ENCODE data around the gene PABPC1L. TPM values are rescaled to one million over a fixed set of nuclear protein-coding genes. Genes with fewer than 3 reads are reported as not detected.

Gene PABPC1L
- total RNA-seq, 6 experiments from 2014 or later: 8.7 to 40.2 (median 27.7) TPM

- Histone ChIP-seq H3K36me3 (peaks cover 0 to 26% (median 3%) of the 10 kb centered on the region in 4 donors), H3K4me1 (peaks cover 0 to 3% (median 0%) of the 10 kb centered on the region in 4 donors), H3K27me3 (no peaks in the 10 kb centered on the region), H3K9me3 (no peaks in the 10 kb centered on the region), H3K4me3 (no peak overlapping the region), H3K27ac (no peak overlapping the region)
- DNase-seq: no peak
- ATAC-seq: no peak
- no peak for TF ChIP-seq POLR2A (IDR thresholded peaks at IDR 0.05)
- TF ChIP-seq CTCF (IDR thresholded peaks at IDR 0.05): no peak
- 97% methylated on average over 6 of the region's 7 CpGs for WGBS (ENCODE audit: insufficient coverage, low coverage, low lambda C conversion rate, missing lambda C conversion rate)
- intact Hi-C loops (cut with DNase I): no loop called here
Observed at GRCh38 chr20:44983093-44983674, 73.3 kb downstream of the PABPC1L start.

GRCh38 chr20:44988631-44989171 is 78.8 kb downstream of the PABPC1L start:
- no peak overlapping the region for H3K27ac ChIP-seq

More at GRCh38 chr20:44988631-44989171, 78.8 kb downstream of the PABPC1L start:
- H3K4me3 ChIP-seq: no peak overlapping the region
- DNase-seq (no peak), ATAC-seq (no peak)
- 73% methylated on average over 1 of the region's 1 CpG for WGBS (ENCODE audit: insufficient coverage, low coverage, low lambda C conversion rate, missing lambda C conversion rate)
- intact Hi-C loops (cut with DNase I): no loop called here
- peaks cover 0 to 9% (median 0%) of the 10 kb centered on the region in 4 donors for H3K4me1 ChIP-seq
- no peak for TF ChIP-seq CTCF (IDR thresholded peaks at IDR 0.05)
- TF ChIP-seq POLR2A (IDR thresholded peaks at IDR 0.05): no peak
- H3K9me3 ChIP-seq: no peaks in the 10 kb centered on the region
- H3K27me3 ChIP-seq: no peaks in the 10 kb centered on the region
- peaks cover 0 to 7% (median 0%) of the 10 kb centered on the region in 4 donors for H3K36me3 ChIP-seq

Other genes with a start within 250 kb of the PABPC1L start
- 1 to 10 TPM in 5 of 6 experiments, under 1 TPM in 1; 0.92 to 6.1 (median 1.5) TPM for gene CCN5, start 194.7 kb upstream of the PABPC1L start, total RNA-seq
- gene KCNK15, start 164.2 kb upstream of the PABPC1L start, total RNA-seq: under 1 TPM in 4 of 6 experiments, not detected in 2; 0.07 to 0.43 (median 0.19) TPM
- not detected for gene RIMS4, start 99.5 kb upstream of the PABPC1L start, total RNA-seq
- 10 to 100 TPM; 48.7 to 71.1 (median 54.5) TPM for gene YWHAB, start 24.4 kb upstream of the PABPC1L start, total RNA-seq
- gene TOMM34, start 50.3 kb downstream of the PABPC1L start, total RNA-seq: 10 to 100 TPM in 3 of 6 experiments, 1 to 10 TPM in 3; 6.7 to 17.7 (median 10.0) TPM
- 10 to 100 TPM in 5 of 6 experiments, 1 to 10 TPM in 1; 9.7 to 17.5 (median 13.4) TPM for gene STK4, start 56.5 kb downstream of the PABPC1L start, total RNA-seq
- under 1 TPM in 1 of 6 experiments, not detected in 5; 0.12 TPM for gene KCNS1, start 191.1 kb downstream of the PABPC1L start, total RNA-seq
- gene WFDC5, start 205.1 kb downstream of the PABPC1L start, total RNA-seq: not detected
- gene WFDC12, start 214.4 kb downstream of the PABPC1L start, total RNA-seq: not detected